Measurements from ENCODE around the gene PRRT2.
A peak's percentile ranks its signal among the peaks of the same experiment; 100 is the strongest.
"Not testable (repeated sequence)": the region's sequence is repeated elsewhere in the genome, so short reads cannot be mapped to it uniquely, and the experiment has no call there.

PRRT2 gene

DNA sequence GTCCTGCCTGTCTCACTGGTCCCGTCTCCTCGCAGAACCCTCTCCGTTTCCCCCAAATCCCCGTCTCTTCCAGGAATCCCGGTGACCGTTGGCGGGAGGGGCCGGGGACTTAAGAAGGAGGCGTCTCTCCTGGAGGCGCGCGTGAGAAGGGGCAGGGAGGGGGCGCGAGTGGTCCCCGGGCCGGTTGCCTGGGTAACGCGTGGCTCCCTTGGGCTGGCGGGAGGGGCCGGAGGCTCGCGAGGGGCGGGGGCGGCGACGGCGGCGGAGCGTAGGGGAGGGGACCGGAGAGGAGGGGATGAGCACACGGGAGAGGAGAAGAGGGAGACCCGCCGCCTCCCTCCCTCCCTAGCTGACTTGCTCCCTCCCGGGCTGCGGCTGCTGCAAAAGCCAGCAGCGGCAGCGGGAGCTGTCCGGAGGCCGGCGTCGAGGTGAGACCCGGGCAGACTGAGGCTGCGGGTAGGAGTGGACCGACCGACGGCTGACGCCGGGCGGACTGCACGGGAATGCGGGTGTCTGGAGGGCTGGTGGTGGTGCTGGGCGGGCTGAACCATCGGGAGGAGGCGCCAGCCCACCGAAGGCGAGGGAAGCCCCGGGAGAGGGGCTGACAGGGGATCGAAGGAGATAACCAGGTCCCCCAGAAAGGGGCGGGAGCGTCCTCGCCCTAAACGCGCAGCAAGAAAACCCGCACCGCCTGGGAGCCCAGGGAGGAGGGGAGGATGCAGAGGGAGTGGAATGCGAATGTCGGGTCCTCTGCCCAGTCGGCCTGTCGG lies at the start of gene PRRT2:
PRRT2 (plus strand) TSS at position 298 of the 770 bp plus-strand sequence. CDS start 862 bp downstream, outside the sequence.
- peak; percentile 46 for TF ChIP-seq POLR2A (IDR thresholded peaks at IDR 0.05; ENCODE audit: low read depth, low read length)
- DNase-seq (ENCODE audit: insufficient read length, low spot score) (no peak), FAIRE-seq (no peak)

DNA sequence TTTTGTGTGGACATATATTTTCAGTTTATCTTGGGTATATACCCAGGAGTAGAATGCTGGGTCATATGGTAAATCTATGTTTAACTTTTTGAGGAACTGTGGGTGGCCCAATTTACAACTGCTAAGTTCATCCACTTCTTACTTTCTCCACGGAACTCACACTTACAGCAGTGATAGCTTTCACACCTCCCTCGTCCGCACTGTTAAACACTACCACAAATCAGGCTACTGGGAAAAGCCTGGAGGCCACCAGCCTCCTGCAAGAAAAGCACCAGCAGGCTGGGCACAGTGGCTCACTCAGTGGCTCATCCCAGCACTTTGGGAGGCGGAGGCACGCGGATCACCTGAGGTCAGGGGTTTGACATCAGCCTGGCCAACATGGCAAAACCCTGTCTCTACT lies 48.7 kb upstream of the PRRT2 start:
- no peak for DNase-seq (ENCODE audit: insufficient read length, low spot score)
- no peak for TF ChIP-seq POLR2A (IDR thresholded peaks at IDR 0.05; ENCODE audit: low read depth, low read length)
- FAIRE-seq, result no peak

- no peak for TF ChIP-seq POLR2A (IDR thresholded peaks at IDR 0.05; ENCODE audit: low read depth, low read length)
Observed at GRCh38 chr16:29765167-29766032, 46.6 kb upstream of the PRRT2 start.

DNA sequence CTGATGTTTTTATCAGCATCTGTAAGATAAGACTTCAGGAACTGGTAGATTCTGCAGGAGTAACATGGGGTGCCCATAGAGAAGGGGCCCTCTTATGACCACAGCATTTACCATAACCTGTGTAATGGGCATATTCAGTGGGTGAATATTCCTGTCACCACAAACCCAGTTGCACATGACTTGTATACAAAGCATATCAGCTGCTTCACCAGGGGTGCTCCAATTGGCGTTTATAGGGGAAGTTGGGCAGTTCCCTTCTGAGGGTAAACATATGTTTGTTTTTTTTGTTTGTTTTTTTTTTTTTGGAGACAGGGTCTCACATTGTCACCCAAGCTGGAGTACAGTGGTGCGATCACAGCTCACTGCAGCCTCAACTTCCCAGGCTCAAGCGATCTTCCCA lies 45.4 kb upstream of the PRRT2 start:
- TF ChIP-seq POLR2A (IDR thresholded peaks at IDR 0.05; ENCODE audit: low read depth, low read length), result no peak

More at GRCh38 chr16:29765167-29766032, 46.6 kb upstream of the PRRT2 start:
- no peak for DNase-seq (ENCODE audit: insufficient read length, low spot score)
- no peak for FAIRE-seq

DNA sequence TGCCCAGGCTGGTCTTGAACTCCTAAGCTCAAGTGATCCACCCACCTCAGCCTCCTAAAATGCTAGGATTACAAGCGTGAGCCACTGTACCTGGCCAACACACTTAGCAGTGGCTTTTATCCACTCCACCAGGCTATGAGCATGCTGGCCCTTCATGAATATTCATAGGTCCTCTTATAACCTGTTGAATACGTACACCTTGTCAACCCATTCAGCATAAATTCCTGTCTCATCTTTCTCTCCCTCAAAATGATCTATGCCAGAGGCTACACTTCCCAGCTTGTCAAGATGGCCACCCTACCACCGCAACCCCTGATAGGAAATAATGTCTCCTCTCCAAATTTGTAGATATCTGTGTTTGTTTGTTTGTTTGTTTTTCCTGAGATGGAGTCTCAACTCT lies 44.9 kb upstream of the PRRT2 start:
- no peak for DNase-seq (ENCODE audit: insufficient read length, low spot score)
- no peak for FAIRE-seq

More for the DNA sequence above, 45.4 kb upstream of the PRRT2 start:
- no peak for DNase-seq (ENCODE audit: insufficient read length, low spot score)
- no peak for FAIRE-seq

DNA sequence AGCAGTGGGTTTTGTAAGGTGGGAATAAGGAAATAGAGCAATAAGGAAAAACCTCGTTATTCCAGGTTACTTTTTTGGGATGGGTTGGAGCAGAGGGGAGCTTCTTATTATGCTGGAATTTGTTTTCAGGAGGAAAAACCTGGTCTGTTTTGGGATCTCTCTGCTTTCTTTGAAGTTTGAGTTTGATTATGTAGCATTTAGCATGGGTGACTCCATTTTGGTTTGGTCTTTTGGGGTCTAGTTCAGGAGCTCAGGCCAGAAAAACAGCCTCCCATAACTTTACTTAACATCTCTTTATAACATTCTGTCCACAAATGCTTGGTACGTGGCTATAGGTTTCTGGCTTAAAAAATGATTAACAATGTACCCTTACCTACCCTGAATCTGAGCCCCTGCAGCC lies 42.5 kb upstream of the PRRT2 start:
- no peak for FAIRE-seq

More for the DNA sequence above, 44.9 kb upstream of the PRRT2 start:
- TF ChIP-seq POLR2A (IDR thresholded peaks at IDR 0.05; ENCODE audit: low read depth, low read length), result no peak

DNA sequence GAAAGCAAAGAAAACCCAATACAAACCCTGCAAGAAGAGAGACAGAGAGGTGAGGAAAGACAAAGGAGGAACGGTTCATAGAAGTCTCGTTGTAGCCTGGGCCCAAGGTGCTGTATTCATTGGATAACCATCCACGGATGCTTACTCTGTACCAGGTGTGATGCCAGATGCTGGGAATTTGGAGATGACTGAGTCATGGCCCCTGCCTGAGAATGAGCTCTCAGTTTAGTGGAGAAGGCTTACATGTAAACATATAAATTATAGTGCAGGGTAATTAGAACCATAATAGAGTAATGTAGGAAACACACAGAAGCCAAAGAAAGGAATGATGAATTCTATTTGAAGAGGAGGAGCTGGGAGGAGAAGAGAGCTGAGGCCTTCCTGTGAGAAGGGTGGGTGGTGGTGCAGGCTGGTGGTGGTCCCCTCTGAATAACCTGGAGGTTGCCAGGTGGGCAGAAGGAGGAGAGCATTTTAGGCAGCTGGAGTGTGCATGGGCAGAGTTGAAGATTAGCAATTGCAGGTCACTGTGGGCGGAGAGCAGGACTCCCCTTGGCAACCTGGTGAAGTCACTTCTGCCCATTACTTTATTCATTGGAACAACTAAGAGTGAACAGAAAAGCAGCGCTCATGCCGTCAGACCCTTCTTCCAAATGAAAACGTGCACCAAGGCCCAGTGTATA lies 41.6 kb upstream of the PRRT2 start:
- DNase-seq (ENCODE audit: insufficient read length, low spot score) (no peak), FAIRE-seq (no peak)
- TF ChIP-seq POLR2A (IDR thresholded peaks at IDR 0.05; ENCODE audit: low read depth, low read length), result no peak

More for the DNA sequence above, 42.5 kb upstream of the PRRT2 start:
- DNase-seq (ENCODE audit: insufficient read length, low spot score), result no peak
- TF ChIP-seq POLR2A (IDR thresholded peaks at IDR 0.05; ENCODE audit: low read depth, low read length), result no peak

- FAIRE-seq; DNase-seq (ENCODE audit: insufficient read length, low spot score): not testable (repeated sequence)
Observed at GRCh38 chr16:29772330-29772729, 39.7 kb upstream of the PRRT2 start.

GRCh38 chr16:29774730-29775129 lies 37.3 kb upstream of the PRRT2 start:
- FAIRE-seq, result no peak
- TF ChIP-seq POLR2A (IDR thresholded peaks at IDR 0.05; ENCODE audit: low read depth, low read length), result no peak
- DNase-seq (ENCODE audit: insufficient read length, low spot score), result no peak

GRCh38 chr16:29775742-29776408 lies 36.1 kb upstream of the PRRT2 start:
- no peak for TF ChIP-seq POLR2A (IDR thresholded peaks at IDR 0.05; ENCODE audit: low read depth, low read length)
- peak; percentile 36 for FAIRE-seq
- peak; percentile 65 for DNase-seq (ENCODE audit: insufficient read length, low spot score)

- no peak for FAIRE-seq
- no peak for TF ChIP-seq POLR2A (IDR thresholded peaks at IDR 0.05; ENCODE audit: low read depth, low read length)
- DNase-seq (ENCODE audit: insufficient read length, low spot score), result no peak
Observed at GRCh38 chr16:29777576-29778350, 34.2 kb upstream of the PRRT2 start, which contains the start of gene ZG16. ZG16 (plus strand) TSS chr16:29778256; CDS start chr16:29779267, 1,011 bp downstream.

GRCh38 chr16:29779474-29779873 lies 32.5 kb upstream of the PRRT2 start:
- FAIRE-seq, result no peak
- TF ChIP-seq POLR2A (IDR thresholded peaks at IDR 0.05; ENCODE audit: low read depth, low read length), result no peak
- no peak for DNase-seq (ENCODE audit: insufficient read length, low spot score)

DNA sequence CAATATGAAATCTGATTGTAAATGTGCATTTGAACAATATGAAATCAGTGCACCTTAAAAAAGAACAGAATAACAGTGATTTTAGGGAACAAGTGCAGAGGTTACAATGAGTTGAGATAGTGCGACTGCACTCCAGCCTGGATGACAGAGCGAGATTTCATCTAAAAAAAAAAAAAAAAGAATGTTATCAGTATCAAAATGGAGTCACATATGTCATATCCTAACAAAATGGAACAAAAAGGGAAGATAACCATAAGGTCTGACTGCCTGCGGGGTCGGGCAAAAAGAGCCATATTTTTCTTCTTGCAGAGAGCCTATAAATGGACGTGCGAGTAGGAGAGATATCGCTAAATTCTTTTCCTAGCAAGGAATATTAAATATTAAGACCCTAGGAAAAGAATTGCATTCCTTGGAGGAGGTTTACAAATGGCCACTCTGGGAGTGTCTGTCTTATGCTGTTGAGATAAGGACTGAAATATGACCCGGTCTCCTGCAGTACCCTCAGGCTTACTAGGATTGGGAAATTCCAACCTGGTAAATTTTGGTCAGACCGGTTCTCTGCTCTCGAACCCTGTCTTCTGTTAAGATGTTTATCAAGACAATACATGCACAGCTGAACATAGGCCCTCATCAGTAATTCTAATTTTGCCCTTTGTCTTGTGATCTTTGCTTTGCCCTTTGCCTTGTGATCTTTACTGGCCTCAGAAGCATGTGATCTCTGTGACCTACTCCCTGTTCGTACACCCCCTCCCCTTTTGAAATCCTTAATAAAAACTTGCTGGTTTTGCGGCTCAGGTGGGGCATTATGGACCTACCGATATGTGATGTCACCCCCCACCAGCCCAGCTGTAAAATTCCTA lies 28.7 kb upstream of the PRRT2 start:
- not testable (repeated sequence) for FAIRE-seq; DNase-seq (ENCODE audit: insufficient read length, low spot score)
